ENCODE data around the gene CTNNA3. TPM values are rescaled to one million over a fixed set of nuclear protein-coding genes. Genes with fewer than 3 reads are reported as not detected.

The CTNNA3 gene
- total RNA-seq, 1 donor from 2014 or later: 159 TPM

DNA sequence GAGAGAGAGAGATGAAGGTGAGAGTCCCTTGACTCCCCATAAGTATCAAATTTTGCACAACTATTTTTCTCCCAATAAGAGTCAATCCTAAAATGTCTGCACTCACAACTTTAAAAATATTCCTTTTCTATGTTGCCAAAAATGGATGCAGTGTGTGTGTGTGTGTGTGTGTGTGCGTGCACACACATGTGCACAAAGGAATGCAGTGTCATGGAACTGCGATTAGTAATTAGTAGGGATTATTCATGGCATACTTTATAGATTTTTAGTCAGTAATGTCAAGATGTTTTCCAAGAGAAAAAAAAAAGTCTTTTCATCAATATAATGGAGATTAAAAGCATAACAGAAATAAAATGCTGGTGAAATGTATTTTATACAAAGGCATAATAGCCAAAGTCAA is 949.3 kb downstream of the CTNNA3 start:
- H3K27ac ChIP-seq (replicated peaks): no peak overlapping the region
- TF ChIP-seq, protein P1, sequence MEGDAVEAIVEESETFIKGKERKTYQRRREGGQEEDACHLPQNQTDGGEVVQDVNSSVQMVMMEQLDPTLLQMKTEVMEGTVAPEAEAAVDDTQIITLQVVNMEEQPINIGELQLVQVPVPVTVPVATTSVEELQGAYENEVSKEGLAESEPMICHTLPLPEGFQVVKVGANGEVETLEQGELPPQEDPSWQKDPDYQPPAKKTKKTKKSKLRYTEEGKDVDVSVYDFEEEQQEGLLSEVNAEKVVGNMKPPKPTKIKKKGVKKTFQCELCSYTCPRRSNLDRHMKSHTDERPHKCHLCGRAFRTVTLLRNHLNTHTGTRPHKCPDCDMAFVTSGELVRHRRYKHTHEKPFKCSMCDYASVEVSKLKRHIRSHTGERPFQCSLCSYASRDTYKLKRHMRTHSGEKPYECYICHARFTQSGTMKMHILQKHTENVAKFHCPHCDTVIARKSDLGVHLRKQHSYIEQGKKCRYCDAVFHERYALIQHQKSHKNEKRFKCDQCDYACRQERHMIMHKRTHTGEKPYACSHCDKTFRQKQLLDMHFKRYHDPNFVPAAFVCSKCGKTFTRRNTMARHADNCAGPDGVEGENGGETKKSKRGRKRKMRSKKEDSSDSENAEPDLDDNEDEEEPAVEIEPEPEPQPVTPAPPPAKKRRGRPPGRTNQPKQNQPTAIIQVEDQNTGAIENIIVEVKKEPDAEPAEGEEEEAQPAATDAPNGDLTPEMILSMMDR (IDR thresholded peaks at IDR 0.05; ENCODE audit: borderline replicate concordance): no peak
- H3K4me3 ChIP-seq: no peak overlapping the region
- no peaks in the 10 kb centered on the region for H3K27me3 ChIP-seq (ENCODE audit: low read depth)
- intact Hi-C loops (cut with micrococcal nuclease): no loop called here
- no peak for DNase-seq
- no peaks in the 10 kb centered on the region for H3K4me1 ChIP-seq
- no peaks in the 10 kb centered on the region for H3K9me3 ChIP-seq (replicated peaks)
- H3K36me3 ChIP-seq: no peaks in the 10 kb centered on the region

DNA sequence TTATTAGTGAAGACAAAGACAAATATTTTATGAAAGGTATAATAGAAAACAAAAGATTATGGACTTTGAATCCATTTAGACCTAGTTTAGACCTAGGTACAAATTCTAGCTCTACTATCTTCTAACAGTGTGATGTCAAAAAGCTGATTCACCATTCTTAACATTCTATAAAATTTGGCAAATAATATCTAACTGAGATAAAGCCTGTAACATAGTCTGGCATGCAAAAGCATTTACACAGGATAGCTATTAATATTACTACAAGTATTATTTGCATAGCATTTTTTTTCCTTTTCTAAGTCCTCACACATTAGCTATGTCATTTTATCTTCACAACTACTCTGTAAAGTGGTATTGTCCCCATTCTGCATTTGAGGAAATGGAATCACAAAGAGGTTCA is 949.7 kb downstream of the CTNNA3 start:
- Histone ChIP-seq H3K9me3 (replicated peaks) (no peaks in the 10 kb centered on the region), H3K27me3 (ENCODE audit: low read depth) (no peaks in the 10 kb centered on the region), H3K36me3 (no peaks in the 10 kb centered on the region), H3K27ac (replicated peaks) (no peak overlapping the region), H3K4me3 (no peak overlapping the region), H3K4me1 (no peaks in the 10 kb centered on the region)
- no peak for DNase-seq
- intact Hi-C loops (cut with micrococcal nuclease): no loop called here
- TF ChIP-seq, protein P1 (IDR thresholded peaks at IDR 0.05; ENCODE audit: borderline replicate concordance): no peak

DNA sequence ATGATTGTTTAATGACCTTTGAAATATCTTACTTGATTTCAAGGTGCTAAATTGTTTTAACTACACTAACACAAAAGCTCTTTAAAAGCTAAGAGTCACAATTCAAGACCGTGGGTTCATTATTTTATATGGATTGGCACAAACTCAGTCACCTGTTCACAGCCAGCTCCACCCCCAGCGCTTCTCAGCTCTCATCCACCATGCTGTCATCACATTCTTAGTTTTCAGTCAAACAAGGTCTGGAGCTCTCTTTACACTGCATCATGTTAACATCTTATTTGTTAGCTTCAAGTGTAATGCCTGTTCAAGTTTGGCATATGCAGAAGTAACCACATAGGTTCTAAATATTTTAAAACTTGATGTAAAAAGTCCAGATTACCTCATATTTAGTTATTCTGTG is 951.1 kb downstream of the CTNNA3 start:
- H3K36me3 ChIP-seq: no peaks in the 10 kb centered on the region
- H3K4me1 ChIP-seq: no peaks in the 10 kb centered on the region
- TF ChIP-seq, protein P1 (IDR thresholded peaks at IDR 0.05; ENCODE audit: borderline replicate concordance): no peak
- no peaks in the 10 kb centered on the region for H3K9me3 ChIP-seq (replicated peaks)
- no peak for DNase-seq
- H3K4me3 ChIP-seq: no peak overlapping the region
- H3K27ac ChIP-seq (replicated peaks): no peak overlapping the region
- H3K27me3 ChIP-seq (ENCODE audit: low read depth): no peaks in the 10 kb centered on the region
- intact Hi-C loops (cut with micrococcal nuclease): no loop called here

DNA sequence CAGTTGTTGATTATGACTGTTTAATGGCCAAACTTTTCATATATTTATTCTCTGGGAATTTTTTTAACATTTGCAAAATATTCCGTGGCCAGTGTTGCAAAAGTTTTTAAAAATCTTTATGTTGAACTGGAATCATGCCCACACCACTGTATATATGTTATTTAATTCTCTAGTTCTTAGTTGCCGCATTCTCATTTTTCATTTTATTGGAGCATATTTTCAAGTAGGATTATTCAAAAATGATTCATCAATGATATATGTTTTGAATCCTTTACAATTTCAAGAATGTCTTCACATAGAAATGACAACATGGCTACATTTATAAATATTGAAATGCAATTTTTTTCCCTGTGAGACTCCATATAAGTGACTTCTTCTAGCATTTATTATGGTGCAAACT is 958.8 kb downstream of the CTNNA3 start:
- Histone ChIP-seq H3K9me3 (replicated peaks) (no peaks in the 10 kb centered on the region), H3K4me1 (no peaks in the 10 kb centered on the region), H3K36me3 (no peaks in the 10 kb centered on the region), H3K4me3 (no peak overlapping the region), H3K27me3 (ENCODE audit: low read depth) (no peaks in the 10 kb centered on the region), H3K27ac (replicated peaks) (no peak overlapping the region)
- DNase-seq: no peak
- TF ChIP-seq, protein P1 (IDR thresholded peaks at IDR 0.05; ENCODE audit: borderline replicate concordance): no peak
- intact Hi-C loops (cut with micrococcal nuclease): no loop called here

DNA sequence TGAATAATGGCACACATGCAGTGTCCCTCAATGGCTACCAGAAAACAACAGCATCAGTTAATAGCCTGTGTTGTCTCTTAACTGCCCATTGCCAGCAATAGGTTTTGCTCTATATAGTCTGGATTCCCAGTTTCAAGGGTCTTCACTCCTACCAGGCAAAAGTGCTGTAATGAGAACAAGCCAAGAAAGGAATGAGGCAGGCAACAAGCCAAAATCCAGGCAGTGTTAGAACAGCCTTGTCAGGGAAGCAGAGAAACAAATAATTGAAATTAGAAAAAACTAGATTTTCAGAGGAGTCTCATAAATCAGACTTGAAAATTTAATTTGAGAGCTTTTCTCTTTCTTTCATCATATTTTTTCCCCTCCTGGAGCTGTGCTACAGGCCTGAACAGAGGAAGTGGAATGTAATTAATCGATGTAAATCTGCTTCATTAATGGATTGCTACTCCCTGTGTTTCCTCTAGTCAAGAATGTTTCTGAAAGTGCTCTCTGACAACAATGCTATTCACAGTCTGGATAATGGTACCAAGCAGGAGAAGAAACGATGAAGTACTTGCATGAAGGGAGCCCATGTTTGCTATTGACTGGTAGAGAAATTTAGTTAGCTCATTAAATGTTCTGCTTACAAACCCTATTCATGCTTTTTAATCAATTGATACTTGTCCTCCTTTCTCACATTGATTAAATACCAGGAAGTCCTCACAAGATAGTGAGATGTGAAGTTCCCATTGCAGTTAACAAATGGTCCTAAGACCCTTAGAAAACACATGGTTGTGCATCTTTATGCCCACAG is 972.2 kb downstream of the CTNNA3 start:
- intact Hi-C loops (cut with micrococcal nuclease): no loop called here
- no peak for DNase-seq
- TF ChIP-seq, protein P1 (IDR thresholded peaks at IDR 0.05; ENCODE audit: borderline replicate concordance): no peak
- Histone ChIP-seq H3K4me1 (no peaks in the 10 kb centered on the region), H3K9me3 (replicated peaks) (no peaks in the 10 kb centered on the region), H3K27me3 (ENCODE audit: low read depth) (no peaks in the 10 kb centered on the region), H3K36me3 (no peaks in the 10 kb centered on the region), H3K27ac (replicated peaks) (no peak overlapping the region), H3K4me3 (no peak overlapping the region)
